KG1 (cell line): Measurements from ENCODE around the gene MIPEP.

ENCODE experiments used
- DNase-seq: peaks from one replicate; lab custom pipeline; 2025; lab: John Stamatoyannopoulos, UW

The MIPEP gene

DNA sequence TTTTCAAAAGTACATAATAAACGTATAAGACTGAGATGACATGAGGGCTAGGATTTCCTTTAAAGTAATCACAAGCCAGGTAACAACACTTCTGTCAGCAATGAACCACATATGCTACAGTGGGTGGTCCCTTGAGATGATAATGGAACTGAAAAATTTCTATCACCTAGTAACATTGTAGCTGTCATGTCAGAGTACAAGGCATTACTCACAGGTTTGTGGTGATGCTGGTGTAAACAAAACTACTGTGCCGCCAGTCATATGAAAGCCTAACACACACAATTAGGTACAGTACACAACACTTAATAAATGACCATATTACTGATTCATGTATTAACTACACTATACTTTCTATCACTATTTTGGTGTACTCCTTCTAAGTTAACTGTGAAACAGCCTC is 36.8 kb downstream of the MIPEP start:
- DNase-seq: no peak

DNA sequence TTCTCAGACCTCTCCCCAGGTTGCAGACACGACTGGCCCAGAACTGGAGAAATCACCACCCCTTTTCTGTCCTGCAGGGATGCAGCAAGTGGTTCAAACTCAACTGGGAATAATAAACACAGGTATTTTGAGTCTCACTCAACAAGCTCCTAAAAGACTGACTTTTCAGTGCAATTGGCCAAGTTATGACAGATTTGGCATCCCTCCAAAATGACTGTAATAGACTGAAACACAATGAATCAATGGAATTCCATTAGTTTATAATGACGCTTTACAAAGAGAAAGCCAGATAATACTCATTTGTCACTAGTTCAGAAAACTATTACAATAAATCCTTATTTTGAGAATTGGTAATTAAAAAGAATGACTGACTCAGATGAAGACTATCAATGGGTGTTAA is 38.1 kb downstream of the MIPEP start:
- no peak for DNase-seq

DNA sequence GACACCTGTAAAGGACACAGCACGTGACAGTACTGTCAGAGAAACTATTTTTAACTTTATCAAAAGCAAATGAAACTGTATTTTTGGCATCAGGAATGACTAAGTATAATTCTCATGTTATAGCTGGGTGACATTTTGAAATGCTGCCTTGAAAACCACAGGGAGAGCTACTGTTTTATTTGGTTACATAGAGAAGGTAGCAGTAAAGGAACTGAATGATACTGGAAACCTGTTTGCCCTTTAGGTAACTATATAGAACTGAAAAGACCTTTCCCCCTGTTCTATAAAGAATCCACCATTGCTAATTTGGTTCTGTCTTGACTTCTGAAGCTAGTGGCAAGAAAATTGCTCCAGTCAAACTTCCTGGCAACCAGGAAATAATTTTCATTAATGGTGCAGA is 39.1 kb downstream of the MIPEP start:
- no peak for DNase-seq

DNA sequence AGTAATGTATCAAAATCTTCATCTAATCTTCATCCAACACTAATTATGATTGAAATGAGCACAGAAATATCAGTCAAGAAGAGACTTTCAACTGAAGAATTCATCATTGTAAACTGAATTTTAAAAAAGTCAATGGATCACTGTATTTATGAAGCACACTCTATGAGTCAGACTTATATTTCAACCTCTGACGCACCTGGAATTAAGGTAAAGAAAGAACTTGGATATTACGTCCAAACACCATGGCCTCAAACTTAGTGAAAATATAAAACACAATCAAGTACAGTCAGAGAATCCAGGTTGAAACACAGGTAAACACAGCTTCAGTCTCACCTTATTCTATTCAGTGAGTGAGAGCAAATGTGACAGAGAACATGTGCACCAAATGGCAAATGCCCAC is 39.5 kb downstream of the MIPEP start:
- no peak for DNase-seq

DNA sequence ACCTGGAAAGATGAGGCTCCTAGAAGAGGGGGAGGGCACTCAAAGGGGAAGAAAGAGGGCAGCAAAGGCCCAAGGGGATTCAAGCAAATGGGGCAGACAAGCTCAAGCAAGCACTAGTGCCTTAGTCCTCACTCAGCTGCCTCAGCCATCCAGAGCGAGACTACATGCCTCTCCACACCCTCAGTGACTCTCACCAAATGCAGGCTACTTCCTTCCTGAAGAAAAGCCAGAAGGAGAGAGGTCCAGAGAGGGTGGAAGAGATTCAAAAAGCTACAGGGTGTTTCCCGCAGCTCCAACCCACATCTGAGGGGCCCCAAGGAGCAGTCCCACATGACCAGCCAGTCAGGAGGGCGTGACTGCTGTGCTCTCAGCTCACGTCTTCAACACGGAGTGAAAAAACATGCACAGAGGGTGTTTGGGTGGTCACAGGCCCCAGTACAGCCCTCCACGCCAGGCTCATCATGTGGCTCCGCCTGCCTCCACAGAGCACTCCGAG is 40.5 kb downstream of the MIPEP start:
- no peak for DNase-seq

DNA sequence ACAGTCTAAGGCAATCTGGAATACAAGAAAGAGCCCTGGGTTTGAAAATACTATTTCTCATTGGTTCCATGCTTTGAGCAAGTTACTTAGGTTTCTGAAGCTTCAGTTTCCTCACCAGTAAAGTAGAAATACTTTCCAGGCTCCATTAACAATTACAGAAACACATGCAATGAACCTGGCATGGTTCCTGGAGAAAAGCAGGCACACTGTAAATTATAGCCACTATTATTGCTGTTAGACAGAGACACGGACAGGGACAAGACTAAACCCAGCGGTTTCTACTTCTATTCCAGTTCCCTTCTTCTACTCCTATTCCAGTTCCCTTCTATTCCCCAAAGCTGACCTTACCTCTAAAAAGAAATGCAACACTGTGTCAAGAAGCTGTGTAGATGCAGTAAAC is 41.2 kb downstream of the MIPEP start:
- DNase-seq: no peak

DNA sequence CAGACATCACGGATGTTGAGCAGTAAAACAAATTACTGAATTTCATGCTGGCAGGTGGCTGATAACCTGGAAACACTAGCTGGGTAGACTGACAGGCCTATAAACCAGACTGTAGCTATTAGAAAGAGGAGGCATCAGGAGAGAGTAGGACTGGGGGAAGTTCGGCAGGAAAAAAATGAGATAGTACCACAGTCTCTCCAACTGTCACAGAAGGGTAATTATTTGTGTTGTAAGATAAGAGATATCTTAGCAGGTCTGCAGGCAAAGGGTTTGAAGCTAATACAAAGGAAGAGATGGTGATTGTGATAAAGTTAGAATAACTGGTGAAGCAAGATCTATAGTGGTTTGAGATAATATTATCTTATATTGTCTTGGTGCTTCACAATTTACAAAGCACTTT is 41.7 kb downstream of the MIPEP start:
- DNase-seq: no peak

DNA sequence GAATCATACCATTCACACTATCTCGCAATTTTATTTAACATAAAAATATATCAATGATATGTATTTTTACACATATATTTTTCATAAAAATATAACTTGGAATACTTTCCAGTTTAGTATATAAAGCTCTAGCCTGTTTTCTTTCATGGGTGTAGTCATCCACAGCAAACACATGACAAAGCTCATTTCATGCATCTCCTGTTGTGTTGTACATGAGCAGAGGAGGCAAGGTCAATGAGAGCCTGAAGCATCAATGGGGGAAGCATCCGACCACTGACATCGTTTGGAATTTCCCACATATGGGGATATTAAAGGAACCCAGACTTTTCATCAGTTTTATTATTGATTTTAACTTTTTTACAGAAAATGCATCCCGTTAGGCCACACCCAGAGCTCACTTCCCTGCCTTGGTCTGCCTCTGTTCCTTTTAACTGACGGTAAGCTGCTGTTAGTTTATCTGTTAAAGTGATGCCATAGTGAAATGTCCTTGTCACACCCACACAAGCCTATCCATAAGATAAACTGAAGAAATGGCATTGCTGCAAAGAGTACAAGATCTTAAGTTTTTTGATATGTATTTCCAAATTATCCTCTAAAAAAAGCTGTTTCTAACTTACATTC is 44.0 kb downstream of the MIPEP start:
- no peak for DNase-seq

DNA sequence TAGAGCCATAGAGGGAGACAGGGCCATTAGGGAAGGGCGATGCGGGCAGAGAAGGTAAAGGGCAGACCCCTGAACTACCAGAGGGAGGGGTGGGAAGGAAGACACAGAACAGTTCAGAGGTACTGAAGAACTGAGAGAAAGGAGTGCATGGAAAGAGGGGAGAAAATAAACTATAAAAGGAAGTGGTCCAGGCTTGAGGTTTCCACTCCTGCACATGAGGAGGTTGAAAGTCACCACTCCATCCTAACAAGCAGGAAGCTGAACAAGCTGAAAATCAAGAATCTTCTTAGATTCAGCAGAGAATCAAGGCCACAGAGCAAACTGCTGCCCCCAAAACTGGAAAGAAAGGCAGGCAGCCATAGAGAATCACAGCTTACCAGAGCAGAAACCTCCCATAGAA is 45.1 kb downstream of the MIPEP start:
- no peak for DNase-seq

DNA sequence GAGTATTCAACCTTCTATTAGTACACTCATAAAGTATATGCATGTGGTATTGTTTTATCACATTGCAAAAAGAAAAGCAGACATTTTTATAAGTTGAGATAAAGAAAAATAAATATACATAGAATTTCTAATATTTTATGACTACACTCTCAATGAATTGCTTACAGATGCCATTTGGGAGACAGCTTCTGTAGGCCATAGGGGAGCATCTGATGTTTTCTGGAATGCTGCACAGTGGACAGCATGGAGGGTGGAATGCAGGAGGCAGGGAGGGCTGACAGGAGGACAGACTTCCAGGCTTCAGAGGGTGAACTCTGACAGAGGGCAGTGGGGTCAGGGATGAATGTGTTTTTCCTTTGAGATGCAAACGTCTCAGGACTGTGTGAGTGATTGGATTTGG is 45.8 kb downstream of the MIPEP start:
- no peak for DNase-seq

DNA sequence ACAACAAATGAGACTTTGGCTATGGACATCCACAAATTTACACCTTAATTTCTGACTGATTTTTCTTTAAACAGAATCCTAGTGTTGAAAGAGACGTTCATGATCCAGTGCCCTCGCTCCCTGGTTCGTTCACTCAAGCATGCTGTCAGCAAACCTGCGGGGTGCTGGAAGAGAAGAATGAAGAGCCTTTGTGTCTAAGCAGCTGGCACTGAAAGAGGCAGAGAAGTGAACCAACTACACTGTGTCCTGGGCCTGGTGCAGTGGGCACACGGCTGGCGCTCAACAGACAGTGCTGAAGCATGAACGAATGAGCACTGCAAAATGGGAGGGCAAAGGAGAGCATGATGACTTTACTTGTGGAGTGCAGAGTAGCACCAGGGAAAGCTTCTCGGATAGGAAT is 46.8 kb downstream of the MIPEP start:
- no peak for DNase-seq

DNA sequence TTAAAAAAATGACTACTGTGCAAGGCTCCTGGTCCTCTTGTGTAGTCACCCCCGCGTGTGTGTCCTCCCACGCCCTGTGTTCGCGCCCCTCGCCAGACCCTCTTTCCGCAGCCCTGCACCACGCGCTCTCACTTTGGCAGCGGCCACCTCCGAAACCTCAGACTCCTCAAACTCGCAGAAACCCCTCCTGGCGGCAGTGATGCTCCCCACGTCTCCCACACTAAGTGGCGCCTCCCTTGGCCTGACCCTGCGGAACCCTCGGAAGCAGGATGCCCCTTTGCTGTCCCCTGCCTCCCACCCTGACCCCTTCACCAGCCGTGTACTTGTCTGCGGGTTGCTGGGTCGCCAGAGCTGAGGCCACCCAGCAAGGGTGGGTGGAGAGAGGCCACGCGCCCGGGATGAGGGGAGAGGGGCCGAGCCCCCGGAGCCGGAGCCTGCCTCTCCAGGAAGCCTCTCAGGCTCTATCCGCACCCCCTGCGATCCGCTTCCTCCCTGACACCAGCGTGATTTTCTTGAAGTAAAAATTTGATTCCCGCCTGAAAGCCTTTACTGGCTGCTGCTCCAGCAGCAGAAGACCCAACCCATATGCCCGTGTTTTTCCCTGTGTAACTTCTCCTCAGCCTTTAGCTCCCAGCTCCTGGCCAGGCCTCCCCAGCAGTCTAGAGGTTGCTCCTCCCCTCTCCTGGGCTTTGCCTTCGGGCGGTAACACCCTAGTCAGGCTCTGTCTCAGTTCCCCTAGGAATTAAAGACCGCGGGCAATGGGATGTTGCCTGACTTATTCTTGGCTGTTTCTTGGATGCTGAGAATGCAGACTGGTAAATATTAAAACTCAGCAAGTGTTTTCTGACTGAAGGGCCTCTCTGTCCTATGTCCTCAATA is 55.2 kb downstream of the MIPEP start:
- no peak for DNase-seq

DNA sequence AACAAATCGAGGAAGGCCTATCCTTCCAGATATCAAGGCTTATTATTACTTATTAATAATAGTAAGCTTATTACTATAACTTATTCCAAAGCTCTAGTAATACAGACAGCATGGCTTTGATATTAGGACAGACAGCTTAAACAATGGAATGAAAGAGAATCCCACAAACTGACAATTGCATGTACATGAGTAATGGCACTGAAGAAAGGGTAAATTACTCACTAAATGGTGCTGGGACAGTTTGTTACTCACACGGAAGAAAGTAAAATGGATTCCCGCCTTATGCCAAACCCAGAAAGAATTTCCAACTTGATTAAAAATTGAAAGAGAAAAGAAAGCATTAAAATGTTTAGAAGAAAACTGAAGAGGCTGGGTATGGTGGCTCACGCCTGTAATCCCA is 60.3 kb downstream of the MIPEP start:
- no peak for DNase-seq

DNA sequence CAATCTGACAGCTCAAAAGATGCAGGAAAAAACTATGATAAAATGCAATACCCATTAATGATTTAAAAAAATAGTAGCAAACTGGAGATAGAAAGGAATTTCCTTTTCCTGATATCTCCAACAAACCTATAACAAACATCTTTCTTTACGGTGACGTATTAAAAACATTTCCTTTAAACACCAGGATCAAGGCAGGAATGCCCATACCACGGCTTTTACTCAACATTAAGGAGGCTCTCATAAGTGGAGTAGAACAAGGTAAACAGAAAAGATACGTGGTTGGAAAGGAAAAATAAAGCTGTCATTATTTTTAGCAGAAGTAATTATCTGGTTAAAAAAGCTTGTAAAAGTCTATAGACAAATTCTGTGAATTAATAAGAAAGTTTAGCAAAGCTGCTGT is 61.1 kb downstream of the MIPEP start:
- DNase-seq: no peak

DNA sequence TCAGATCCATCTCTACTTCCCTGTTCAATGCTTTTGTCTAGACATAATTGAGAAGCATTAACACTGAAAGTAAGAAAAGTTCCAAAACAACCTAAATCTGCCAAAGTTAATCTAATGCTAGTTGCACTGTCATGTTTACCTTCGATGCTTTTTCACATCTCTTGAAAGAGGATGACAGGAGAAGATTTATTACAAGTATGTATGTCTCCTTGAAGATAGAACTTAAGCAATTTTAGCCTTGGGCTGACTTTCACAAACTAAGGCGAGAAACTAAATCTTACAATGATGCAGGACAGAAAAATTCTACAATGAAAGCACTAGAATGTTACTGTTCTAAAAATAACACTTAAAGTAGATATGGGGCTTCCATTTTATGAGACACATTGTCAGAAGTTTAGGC is 64.0 kb downstream of the MIPEP start:
- no peak for DNase-seq

DNA sequence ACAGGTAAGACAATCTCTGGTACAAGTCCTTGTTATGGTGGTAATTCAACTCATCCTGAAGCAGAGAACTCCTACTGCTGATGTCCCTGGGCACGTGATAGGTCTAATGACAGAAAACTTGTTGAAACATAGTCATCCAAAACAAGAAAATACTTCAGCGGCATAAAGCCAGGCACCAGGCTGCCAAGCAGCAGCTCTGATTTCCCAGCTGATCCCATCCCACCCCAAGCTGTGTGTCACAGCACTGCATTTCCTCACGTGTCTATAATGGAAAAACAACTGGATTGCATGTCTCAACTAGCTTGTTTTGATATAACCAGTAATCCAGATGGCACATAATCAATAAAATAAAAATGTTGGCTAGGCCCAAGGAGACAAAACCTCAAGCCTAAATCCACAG is 64.8 kb downstream of the MIPEP start:
- no peak for DNase-seq

DNA sequence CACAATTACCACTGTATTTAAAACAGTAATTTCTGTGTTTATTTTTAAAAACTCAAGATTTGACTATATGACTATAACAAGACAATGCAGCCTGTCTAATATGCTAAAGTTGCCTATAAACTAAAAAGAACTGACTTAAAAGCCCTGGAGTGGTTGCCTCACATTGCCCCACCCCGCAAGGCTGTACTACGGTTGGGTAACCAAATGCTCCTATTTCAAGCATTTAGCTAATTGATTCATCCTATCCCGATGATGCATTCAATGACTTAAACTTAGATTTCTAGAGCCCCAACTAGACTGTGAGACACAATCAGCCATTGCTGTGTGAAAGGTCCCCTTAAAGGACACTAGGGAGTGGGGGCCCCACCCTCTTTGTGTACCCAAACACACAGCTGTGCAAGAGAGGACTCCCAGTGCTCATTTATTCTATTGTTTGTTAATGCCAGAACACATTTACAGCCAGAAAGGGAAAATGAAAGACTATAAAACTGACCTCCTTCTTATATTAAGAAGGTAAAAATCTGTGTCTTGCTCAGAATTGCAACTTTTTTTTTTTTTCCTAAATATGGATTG is 66.9 kb downstream of the MIPEP start:
- no peak for DNase-seq

DNA sequence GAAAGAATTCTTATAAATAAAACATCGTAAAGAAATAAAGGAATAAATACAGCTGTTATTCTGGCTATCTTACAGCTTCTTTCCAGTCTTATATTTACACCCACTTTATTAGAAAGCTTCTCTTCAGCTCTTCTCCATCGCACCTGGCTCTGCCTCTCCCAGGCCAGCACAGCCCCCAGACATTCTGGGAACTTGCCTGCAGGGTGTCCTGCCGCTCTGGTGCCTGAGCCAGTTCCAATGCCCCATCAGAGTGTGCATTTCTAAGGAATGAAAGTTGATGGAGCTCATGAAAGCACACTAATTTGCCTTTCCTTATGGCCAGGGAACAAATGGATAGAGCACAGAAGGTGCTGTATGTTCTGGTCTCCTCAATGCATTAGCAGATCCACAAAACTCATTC is 68.7 kb downstream of the MIPEP start:
- no peak for DNase-seq

DNA sequence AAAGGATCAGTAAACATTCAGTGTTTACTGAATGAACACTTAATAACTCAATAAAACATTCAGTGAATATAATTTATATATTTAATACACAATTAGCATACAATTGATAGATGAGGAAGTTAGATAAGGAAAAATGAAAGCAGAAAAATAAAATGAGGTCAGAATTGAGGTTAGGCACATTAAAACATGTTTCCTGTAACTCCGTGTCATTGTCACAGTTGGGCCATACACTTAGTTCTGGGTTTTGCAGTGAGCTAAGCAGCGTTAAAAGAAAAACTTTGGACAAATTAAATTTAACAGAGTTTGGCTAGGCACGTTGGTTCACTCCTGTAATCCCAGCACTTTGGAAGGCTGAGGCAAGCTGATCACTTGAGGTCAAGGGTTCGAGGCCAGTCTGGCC is 71.4 kb downstream of the MIPEP start:
- DNase-seq: no peak

DNA sequence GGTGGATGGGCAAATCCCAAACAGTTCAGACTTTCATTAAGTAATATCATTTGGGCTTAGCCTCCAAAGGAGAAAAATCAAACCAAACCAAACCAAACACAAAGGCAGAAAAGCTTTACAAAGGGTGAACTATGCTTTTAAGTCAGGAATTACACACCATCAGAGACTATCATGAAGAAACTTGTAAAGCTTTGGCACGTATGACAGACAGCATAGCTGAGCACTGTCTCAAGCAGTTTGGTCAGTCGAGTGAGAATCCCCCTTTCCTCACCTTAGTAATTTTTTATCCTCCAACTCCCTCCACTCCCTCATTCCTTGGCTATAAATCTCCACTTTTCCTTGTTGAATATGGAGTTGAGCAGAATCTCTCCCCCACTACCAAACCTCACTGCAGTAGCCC is 72.1 kb downstream of the MIPEP start:
- DNase-seq: no peak

DNA sequence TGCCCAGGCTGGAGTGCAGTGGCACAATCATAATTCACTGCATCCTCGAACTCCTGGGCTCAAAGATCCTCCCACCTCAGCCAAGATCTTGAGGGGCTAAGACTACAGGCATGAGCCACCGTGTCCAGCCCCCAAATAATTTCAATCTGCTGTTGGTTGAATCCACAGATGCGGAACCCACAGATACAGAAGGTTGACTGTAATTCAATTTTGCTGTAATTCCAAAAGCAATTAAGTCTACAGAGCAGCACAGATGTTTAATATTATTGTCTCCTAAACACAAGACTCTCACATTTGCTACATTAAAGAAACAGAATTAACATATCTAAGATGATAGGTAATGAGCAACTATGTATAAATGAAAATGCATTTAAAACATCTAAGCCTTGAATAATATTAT is 75.6 kb downstream of the MIPEP start:
- DNase-seq: no peak

DNA sequence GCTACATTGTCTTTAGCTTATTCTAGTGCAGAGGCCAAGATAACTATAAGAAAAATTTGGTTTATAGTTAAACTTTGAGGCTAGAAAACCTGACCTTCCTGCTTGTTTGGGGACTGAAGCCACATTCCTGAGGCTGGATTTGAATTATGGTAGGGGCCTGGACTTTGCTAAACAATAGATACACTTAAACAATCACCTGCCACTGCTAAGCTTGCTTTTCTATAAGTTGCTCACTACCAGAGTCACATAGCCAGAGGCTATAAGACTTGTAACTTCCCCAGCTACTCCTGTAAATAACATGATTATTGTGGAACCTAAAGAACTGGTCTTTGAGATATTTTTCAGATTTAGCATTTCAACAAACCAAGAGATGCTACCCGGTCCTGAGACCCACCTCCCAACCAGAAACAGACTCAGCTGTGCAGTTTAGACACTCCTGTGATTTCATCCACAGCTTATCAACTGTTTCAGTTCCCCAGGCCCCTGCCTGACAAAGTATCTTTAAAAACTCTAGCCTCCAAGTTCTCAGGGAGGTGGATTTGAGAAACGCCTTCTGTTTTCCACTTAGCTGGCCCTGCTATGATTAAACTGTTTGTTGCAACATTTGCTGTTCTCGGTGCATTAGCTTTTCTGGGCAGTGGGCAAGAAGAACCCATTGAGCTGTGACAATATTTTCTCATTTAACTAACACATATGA is 77.7 kb downstream of the MIPEP start:
- DNase-seq: no peak
